Suprapubic skin (tissue), 3 donors: ENCODE measurements around the gene MED13L.

ENCODE experiments used
- CTCF ChIP-seq, 2 donors: fragments of 200-600 bp in 1 of 2; fragments of 450-650 bp in 1 of 2; sonication (generic) in 1 of 2; IDR thresholded peaks; one replicate each; pipeline ENCODE4 v1.5.1; 2016 to 2019; ENCODE audit warnings: antibody characterized with exemption in 2 of 2, mild to moderate bottlenecking in 1 of 2, moderate library complexity in 1 of 2
- POLR2A ChIP-seq, 2 donors: fragments of 450-650 bp; IDR thresholded peaks; one replicate each; pipeline ENCODE4 v1.6.1; 2017; ENCODE audit warnings: antibody characterized with exemption in 2 of 2, mild to moderate bottlenecking in 2 of 2, moderate library complexity in 2 of 2

GRCh38 chr12:116319233-116319897, 41.9 kb upstream of the MED13L start:
- TF ChIP-seq POLR2A (IDR thresholded peaks at IDR 0.05) (no peak), CTCF (IDR thresholded peaks at IDR 0.05) (no peak)
